GM12892 (cell line): ENCODE measurements around the gene CCDC18.

Experiments
- POLR2A ChIP-seq: IDR thresholded peaks from 2 replicates; pipeline ENCODE4 v1.6.1; 2011; ENCODE audit warnings: low read depth, low read length, control low read depth
- POLR2AphosphoS5 ChIP-seq: IDR thresholded peaks from 2 replicates; pipeline ENCODE4 v1.6.1; 2011; ENCODE audit warnings: low read depth, low read length, control low read depth
- TAF1 ChIP-seq: IDR thresholded peaks from 2 replicates; pipeline ENCODE4 v1.6.1; 2011; ENCODE audit warnings: low read depth, mild to moderate bottlenecking, control low read depth, low read length, borderline replicate concordance

GRCh38 chr1:93177991-93178390 is 2.5 kb upstream of the CCDC18 start:
- no peak for TF ChIP-seq POLR2A
- TF ChIP-seq TAF1, result no peak
- TF ChIP-seq POLR2AphosphoS5, result no peak
